HepG2 (cell line): Measurements from ENCODE around the gene HPGD. TPM values are rescaled to one million over a fixed set of nuclear protein-coding genes. Genes with fewer than 3 reads are reported as not detected.
"Not testable (repeated sequence)": the region's sequence is repeated elsewhere in the genome, so short reads cannot be mapped to it uniquely, and the experiment has no call there.

Experiments
- ATAC-seq: fragments of 200-7000 bp; cut with Tn5 transposase; 3 replicates; pipeline ENCODE4 v1.9.1; 2020; ENCODE audit warnings: mild to moderate bottlenecking, moderate library complexity
- BruUV-seq: library from RNA; stranded (reverse); fragments of 400-500 nt; replicated peaks from 2 replicates; lab custom pipeline; 2021; lab: Mats Ljungman, UMichigan
- CTCF ChIA-PET: fragments of 300-600 bp; formaldehyde crosslinking; extraction: SDS; loops from one replicate; lab custom pipeline; 2021; ENCODE audit warnings: low total read pairs, inconsistent platforms, low intra/inter-chr PET ratio; lab: Yijun Ruan, JAX
- POLR2A ChIA-PET: fragments of 350-600 bp; sonication (Branson Sonifier 250); formaldehyde crosslinking; loops from one replicate; lab custom pipeline; 2020; ENCODE audit warnings: antibody characterized with exemption, inconsistent platforms; lab: Yijun Ruan, JAX
- DNase-seq: peaks from one replicate; pipeline ENCODE4 v3.0.0-alpha.2; 2015; ENCODE audit warnings: low spot score
- FAIRE-seq: peaks from 3 replicates; lab custom pipeline; 2011; peaks lifted over from hg19 to GRCh38; lab: Jason Lieb, UNC
- H2AFZ ChIP-seq: one replicate; pipeline ENCODE4 v1.6.1; 2011; ENCODE audit warnings: low read length, inconsistent platforms
- H3K27ac ChIP-seq: fragments of 300-600 bp; 3 replicates; pipeline ENCODE4 v1.8.0; 2011; ENCODE audit warnings: mixed run types, mild to moderate bottlenecking, mixed read lengths, low read length, inconsistent platforms; ENCODE audit not compliant: insufficient read depth; ENCODE audit errors: extremely low read length
- H3K27me3 ChIP-seq, 2 experiments: fragments of 200-600 bp in 1 of 2; 2 replicates in 1 of 2; 3 replicates in 1 of 2; pipeline versions ENCODE4 v1.6.0 to v1.8.0; 2011; ENCODE audit warnings: low read length in 2 of 2, mild to moderate bottlenecking in 2 of 2, moderate library complexity in 2 of 2, inconsistent platforms in 1 of 2; ENCODE audit not compliant: insufficient read depth in 2 of 2, control insufficient read depth in 1 of 2
- H3K36me3 ChIP-seq, 2 experiments: fragments of 200-600 bp in 1 of 2; replicated peaks in 1 of 2; 2 replicates in 1 of 2; 3 replicates in 1 of 2; pipeline versions ENCODE4 v1.5.1 to v1.8.0; 2011; ENCODE audit warnings: low read length in 2 of 2, inconsistent platforms in 1 of 2; ENCODE audit not compliant: insufficient read depth in 2 of 2, control insufficient read depth in 1 of 2
- H3K4me1 ChIP-seq: 2 replicates; pipeline ENCODE4 v1.5.1; 2012; ENCODE audit warnings: low read length, inconsistent platforms; ENCODE audit not compliant: insufficient read depth
- H3K4me2 ChIP-seq: 2 replicates; pipeline ENCODE4 v1.6.0; 2011; ENCODE audit warnings: low read depth, low read length, inconsistent platforms
- H3K4me3 ChIP-seq, 3 experiments: fragments of 200-600 bp in 1 of 3; sonication (generic), shearing (Covaris generic) in 1 of 3; replicated peaks in 1 of 3; 2 replicates each; pipeline ENCODE4 v1.5.1; 2011 to 2016; ENCODE audit warnings: low read length in 3 of 3, inconsistent platforms in 2 of 3, low read depth in 2 of 3, mild to moderate bottlenecking in 2 of 3, control low read depth in 1 of 3, mixed read lengths in 1 of 3; ENCODE audit not compliant: insufficient read depth in 1 of 3
- H3K79me2 ChIP-seq: one replicate; pipeline ENCODE4 v1.6.1; 2011; ENCODE audit warnings: low read length, inconsistent platforms; ENCODE audit not compliant: insufficient read depth
- H3K9ac ChIP-seq: 2 replicates; pipeline ENCODE4 v1.6.0; 2011; ENCODE audit warnings: mild to moderate bottlenecking, low read depth, low read length, inconsistent platforms; ENCODE audit not compliant: insufficient read depth
- H3K9me3 ChIP-seq: 2 replicates; pipeline ENCODE4 v1.5.1; 2012; ENCODE audit warnings: mild to moderate bottlenecking, low read length
- H4K20me1 ChIP-seq: 2 replicates; pipeline ENCODE4 v1.6.0; 2011; ENCODE audit warnings: inconsistent platforms, mild to moderate bottlenecking, low read length, moderate library complexity; ENCODE audit not compliant: insufficient read depth
- MAFF ChIP-seq: IDR thresholded peaks from 2 replicates; pipeline ENCODE4 v1.6.1; 2011; ENCODE audit warnings: low read depth, low read length, improper control_type of control experiment
- MAFK ChIP-seq, 2 experiments: IDR thresholded peaks in 1 of 2; conservative IDR thresholded peaks in 1 of 2; 2 replicates each; pipeline ENCODE4 v1.6.1; 2011; ENCODE audit warnings: improper control_type of control experiment in 2 of 2, low read length in 2 of 2
- ZNF138 ChIP-seq: sonication (generic); formaldehyde crosslinking; IDR thresholded peaks from 2 replicates; pipeline ENCODE4 v1.5.0; 2020; ENCODE audit warnings: mild to moderate bottlenecking, low read depth, missing genetic modification reagents
- ZNF414 ChIP-seq: sonication (generic); formaldehyde crosslinking; IDR thresholded peaks from 2 replicates; pipeline ENCODE4 v1.5.0; 2020; ENCODE audit warnings: missing genetic modification reagents
- WGBS: methylation state at CpG from one replicate; pipeline ENCODE4 v1.1.6; 2017; ENCODE audit warnings: low lambda C conversion rate; 5-methylcytosine and 5-hydroxymethylcytosine counted together
- in situ Hi-C: cut with HindIII; loops from 2 replicates; pipeline ENCODE4 v1.10.0; 2017; ENCODE audit warnings: low pct_unique_long_range_greater_than_20kb; ENCODE audit not compliant: extremely low pct_ligation_motif_present
- intact Hi-C: fragments of 100-400 bp; cut with micrococcal nuclease; formaldehyde crosslinking; loops from one replicate; pipeline ENCODE4 v1.10.0; 2022; ENCODE audit not compliant: unreplicated experiment
- polyA plus RNA-seq, 8 experiments: library from polyadenylated mRNA; depleted of rRNA in 3 of 8; stranded (reverse) in 7 of 8; unstranded in 1 of 8; fragments of >200 nt; fragmentation: Illumina TruSeq in 4 of 8; extraction: Trizol in 4 of 8; gene quantifications; 2 replicates each; pipeline versions ENCODE4 v1.2.1 to v1.2.3, GENCODE V29; 2011 to 2016; ENCODE audit warnings: low read depth in 4 of 8, missing spikeins in 1 of 8, mixed read lengths in 1 of 8; ENCODE audit not compliant: insufficient read depth in 1 of 8
- total RNA-seq, 5 experiments: library from RNA; depleted of rRNA; stranded (reverse); fragments of >200 nt; fragmentation: Illumina TruSeq; extraction: Trizol; gene quantifications; 2 replicates each; pipeline ENCODE4 v1.2.3, GENCODE V29; 2016; ENCODE audit warnings: low read depth in 1 of 5
- TF ChIP-seq, protein P1 (sequence below): fragments of 450-650 bp; IDR thresholded peaks from 2 replicates; pipeline ENCODE4 v1.6.1; 2016

HPGD gene
- total and polyA plus RNA-seq, 2 of the 13 experiments (the other 11 are each of a cell fraction or from before 2014, with no cell fraction given): 0.13 to 0.24 TPM

DNA sequence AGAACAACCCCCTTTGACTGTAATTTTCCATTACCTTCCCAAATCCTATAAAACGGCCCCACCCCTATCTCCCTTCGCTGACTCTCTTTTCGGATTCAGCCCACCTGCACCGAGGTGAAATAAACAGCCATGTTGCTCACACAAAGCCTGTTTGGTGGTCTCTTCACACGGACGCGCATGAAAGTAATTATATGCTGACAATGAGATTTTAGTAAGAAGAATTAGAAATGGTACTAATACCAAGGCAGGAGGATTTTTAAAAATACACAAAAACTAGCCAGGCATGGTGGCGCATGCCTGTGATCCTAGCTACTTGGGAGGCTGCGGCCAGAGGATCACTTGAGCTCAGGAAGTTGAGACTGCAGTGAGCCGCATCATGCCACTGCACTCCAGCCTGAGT lies 33.9 kb downstream of the HPGD start:
- H3K4me2 ChIP-seq, intact Hi-C loops, H3K9ac ChIP-seq, POLR2A ChIA-PET, FAIRE-seq, H3K79me2 ChIP-seq, H2AFZ ChIP-seq, H3K36me3 ChIP-seq, ATAC-seq, in situ Hi-C loops, BruUV-seq, CTCF ChIA-PET, H3K9me3 ChIP-seq, H3K27ac ChIP-seq, DNase-seq, H4K20me1 ChIP-seq, H3K4me3 ChIP-seq, H3K27me3 ChIP-seq, H3K4me1 ChIP-seq: not testable (repeated sequence)
- TF ChIP-seq MAFF (peak; percentile 43; the same call in 1 of the 2 replicates), MAFK (conservative IDR thresholded peaks at IDR 0.05 in 1 of 2, IDR thresholded peaks at IDR 0.05 in 1 of 2; ENCODE audit: low read length in 2 of 2) (peak in 1 of 2 experiments; percentile 53; a peak in 3 of 4 replicates)
- 50% methylated on average over 10 of the region's 10 CpGs for WGBS

DNA sequence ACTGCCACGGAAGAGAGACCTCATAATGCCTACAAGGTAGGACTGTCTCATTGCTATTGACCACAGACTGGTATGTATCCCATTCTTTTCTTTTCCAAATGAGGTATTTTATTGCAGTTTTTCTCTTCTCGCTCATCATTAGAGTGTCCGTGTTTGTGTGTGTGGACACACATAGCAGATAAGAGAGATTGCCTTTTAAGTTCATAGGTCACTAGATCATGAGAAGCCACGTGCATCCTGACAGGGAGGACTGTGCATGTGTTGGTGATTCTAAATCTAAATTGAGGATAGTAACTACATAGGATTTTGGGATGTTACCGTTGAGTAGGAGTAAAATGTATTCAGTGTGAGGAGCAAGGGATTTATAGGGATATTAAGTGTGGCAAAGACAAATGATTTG lies 37.3 kb downstream of the HPGD start:
- 9% methylated on average over 5 of the region's 5 CpGs for WGBS

More for the DNA sequence above, 37.3 kb downstream of the HPGD start:
- Histone ChIP-seq H3K27me3 (no peaks in the 10 kb centered on the region), H3K9ac (no peak overlapping the region), H3K9me3 (no peaks in the 10 kb centered on the region), H4K20me1 (no peaks in the 10 kb centered on the region), H3K27ac (no peak overlapping the region), H3K36me3 (no peaks in the 10 kb centered on the region), H2AFZ (no peak overlapping the region), H3K4me3 (no peak overlapping the region), H3K79me2 (no peaks in the 10 kb centered on the region), H3K4me1 (no peaks in the 10 kb centered on the region), H3K4me2 (no peak overlapping the region)
- no peak; the same call in 2 of the 3 replicates for ATAC-seq
- TF ChIP-seq, protein P1, sequence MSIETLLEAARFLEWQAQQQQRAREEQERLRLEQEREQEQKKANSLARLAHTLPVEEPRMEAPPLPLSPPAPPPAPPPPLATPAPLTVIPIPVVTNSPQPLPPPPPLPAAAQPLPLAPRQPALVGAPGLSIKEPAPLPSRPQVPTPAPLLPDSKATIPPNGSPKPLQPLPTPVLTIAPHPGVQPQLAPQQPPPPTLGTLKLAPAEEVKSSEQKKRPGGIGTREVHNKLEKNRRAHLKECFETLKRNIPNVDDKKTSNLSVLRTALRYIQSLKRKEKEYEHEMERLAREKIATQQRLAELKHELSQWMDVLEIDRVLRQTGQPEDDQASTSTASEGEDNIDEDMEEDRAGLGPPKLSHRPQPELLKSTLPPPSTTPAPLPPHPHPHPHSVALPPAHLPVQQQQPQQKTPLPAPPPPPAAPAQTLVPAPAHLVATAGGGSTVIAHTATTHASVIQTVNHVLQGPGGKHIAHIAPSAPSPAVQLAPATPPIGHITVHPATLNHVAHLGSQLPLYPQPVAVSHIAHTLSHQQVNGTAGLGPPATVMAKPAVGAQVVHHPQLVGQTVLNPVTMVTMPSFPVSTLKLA: 0 out of 2 replicates have a peak, but pooled peaks have one; percentile 32
- TF ChIP-seq ZNF138 (CRISPR knock-in tag) (no peak), ZNF414 (CRISPR knock-in tag) (no peak)
- in situ Hi-C loops: no loop called here
- BruUV-seq: no TSS peak
- POLR2A ChIA-PET: no interaction called here
- FAIRE-seq: no peak
- intact Hi-C loops: no loop called here
- CTCF ChIA-PET: no interaction called here
- no peak for DNase-seq
